Panc1 (cell line): ENCODE results near the gene KHNYN. TPM values are rescaled to one million over a fixed set of nuclear protein-coding genes. Genes with fewer than 3 reads are reported as not detected.

Experiments used
- ATAC-seq: fragments of 200-7000 bp; cut with Tn5 transposase; 2 replicates; pipeline ENCODE4 v1.9.1; 2020; ENCODE audit warnings: mild to moderate bottlenecking, moderate library complexity
- BruUV-seq: library from RNA; stranded (reverse); fragments of 400-500 nt; replicated peaks from 2 replicates; lab custom pipeline; 2021; lab: Mats Ljungman, UMichigan
- CTCF ChIA-PET: fragments of 300-600 bp; sonication (Branson Sonifier 250); formaldehyde crosslinking; loops from one replicate; lab custom pipeline; 2022; ENCODE audit warnings: antibody characterized with exemption; lab: Charles Lee
- POLR2A ChIA-PET: fragments of 300-600 bp; sonication (Branson Sonifier 250); formaldehyde crosslinking; loops from one replicate; lab custom pipeline; 2022; ENCODE audit warnings: antibody characterized with exemption; lab: Charles Lee
- DNase-seq: peaks from one replicate; pipeline ENCODE4 v3.0.0-alpha.2; 2010; ENCODE audit warnings: low read depth, low spot score
- H3K27ac ChIP-seq: 2 replicates; pipeline ENCODE4 v1.5.1; 2011; ENCODE audit warnings: mild to moderate bottlenecking, low read length, inconsistent platforms
- H3K27me3 ChIP-seq: fragments of 200-500 bp; sonication (Bioruptor generic); 2 replicates; pipeline ENCODE4 v1.6.0; 2014; ENCODE audit warnings: low read length, inconsistent platforms; ENCODE audit not compliant: control insufficient read depth, insufficient read depth
- H3K36me3 ChIP-seq: fragments of 200-500 bp; sonication (Bioruptor generic); 2 replicates; pipeline ENCODE4 v1.5.1; 2014; ENCODE audit warnings: inconsistent platforms, mild to moderate bottlenecking, low read length, moderate library complexity; ENCODE audit not compliant: control insufficient read depth, insufficient read depth
- H3K4me1 ChIP-seq: 2 replicates; pipeline ENCODE4 v1.5.1; 2011; ENCODE audit warnings: inconsistent platforms, mild to moderate bottlenecking, low read length, moderate library complexity; ENCODE audit not compliant: control insufficient read depth, insufficient read depth
- H3K4me3 ChIP-seq, 2 experiments: 2 replicates each; pipeline ENCODE4 v1.5.1; 2011 to 2012; ENCODE audit warnings: low read depth in 2 of 2, low read length in 2 of 2, mild to moderate bottlenecking in 2 of 2, inconsistent platforms in 1 of 2, moderate library complexity in 1 of 2
- H3K9me3 ChIP-seq: fragments of 200-500 bp; sonication (Bioruptor generic); 2 replicates; pipeline ENCODE4 v1.5.1; 2014; ENCODE audit warnings: low read depth, mild to moderate bottlenecking, inconsistent platforms, low read length, moderate library complexity; ENCODE audit not compliant: control insufficient read depth, insufficient read depth
- POLR2AphosphoS5 ChIP-seq: IDR thresholded peaks from 2 replicates; pipeline ENCODE4 v1.6.1; 2012; ENCODE audit warnings: mild to moderate bottlenecking, low read depth, low read length, moderate library complexity
- SIN3A ChIP-seq: IDR thresholded peaks from 2 replicates; pipeline ENCODE4 v1.6.1; 2012; ENCODE audit warnings: low read depth, mild to moderate bottlenecking, low read length, moderate library complexity, borderline replicate concordance; ENCODE audit not compliant: insufficient read depth
- TCF7L2 ChIP-seq: IDR thresholded peaks from 2 replicates; pipeline ENCODE4 v1.6.1; 2011; ENCODE audit warnings: mild to moderate bottlenecking, low read depth, low read length, inconsistent platforms
- in situ Hi-C: cut with HindIII; loops from 2 replicates; pipeline ENCODE4 v1.10.0; 2016; ENCODE audit warnings: low sequenced_read_pairs, low pct_unique_long_range_greater_than_20kb
- intact Hi-C: fragments of 100-400 bp; cut with micrococcal nuclease; formaldehyde crosslinking; loops from one replicate; pipeline ENCODE4 v1.10.0; 2022; ENCODE audit not compliant: unreplicated experiment
- total RNA-seq: library from RNA; stranded (reverse); gene quantifications from one replicate; pipeline ENCODE4 v1.2.1, GENCODE V29; 2021; ENCODE audit not compliant: unreplicated experiment
- TF ChIP-seq, protein P1 (sequence below), 2 experiments: IDR thresholded peaks; 2 replicates each; pipeline ENCODE4 v1.6.1; 2011 to 2012; ENCODE audit warnings: low read depth in 2 of 2, control low read depth in 1 of 2, low read length in 1 of 2, mild to moderate bottlenecking in 1 of 2, moderate library complexity in 1 of 2; ENCODE audit not compliant: insufficient read depth in 1 of 2
- TF ChIP-seq, protein P2 (sequence below): fragments of 450-650 bp; IDR thresholded peaks from 2 replicates; pipeline ENCODE4 v1.5.1; 2017; ENCODE audit warnings: mild to moderate bottlenecking

Gene KHNYN
- total RNA-seq, 1 experiment from 2014 or later = 37.6 TPM

DNA sequence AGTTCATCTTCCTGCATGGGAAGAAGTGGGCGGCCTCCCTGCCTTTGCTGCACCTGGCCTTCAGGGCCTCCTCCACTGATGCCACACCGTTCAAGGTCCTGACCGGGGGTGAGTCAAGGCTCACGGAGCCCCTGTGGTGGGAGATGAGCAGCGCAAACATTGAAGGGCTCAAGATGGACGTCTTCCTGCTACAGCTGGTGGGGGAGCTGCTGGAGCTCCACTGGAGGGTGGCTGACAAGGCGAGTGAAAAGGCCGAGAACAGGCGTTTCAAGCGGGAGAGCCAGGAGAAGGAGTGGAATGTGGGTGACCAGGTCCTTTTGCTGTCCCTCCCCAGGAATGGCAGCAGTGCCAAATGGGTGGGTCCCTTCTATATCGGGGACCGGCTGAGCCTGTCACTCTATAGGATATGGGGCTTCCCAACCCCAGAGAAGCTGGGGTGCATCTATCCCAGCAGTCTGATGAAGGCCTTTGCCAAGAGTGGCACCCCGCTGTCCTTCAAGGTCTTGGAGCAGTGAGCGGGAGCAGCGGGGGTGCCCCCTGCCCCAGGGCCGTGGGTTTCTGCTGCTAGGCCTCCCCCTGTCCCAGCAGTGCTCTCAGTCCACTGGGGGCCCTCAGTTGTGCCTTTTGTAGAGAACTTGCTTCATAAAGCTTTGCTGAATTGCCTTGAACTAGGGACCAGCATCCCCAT, 12.7 kb upstream of the KHNYN start:
- Histone ChIP-seq H3K27ac (no peak overlapping the region), H3K36me3 (no peaks in the 10 kb centered on the region), H3K9me3 (no peaks in the 10 kb centered on the region), H3K4me3 (no peak overlapping the region), H3K27me3 (no peaks in the 10 kb centered on the region), H3K4me1 (no peaks in the 10 kb centered on the region)
- intact Hi-C loops (no loop called here), in situ Hi-C loops (no loop called here)
- DNase-seq (no peak), ATAC-seq (no peak)
- POLR2A ChIA-PET = no interaction called here
- CTCF ChIA-PET = no interaction called here
- TF ChIP-seq TCF7L2 (no peak), POLR2AphosphoS5 (no peak), SIN3A (no peak)
- TF ChIP-seq, protein P1, sequence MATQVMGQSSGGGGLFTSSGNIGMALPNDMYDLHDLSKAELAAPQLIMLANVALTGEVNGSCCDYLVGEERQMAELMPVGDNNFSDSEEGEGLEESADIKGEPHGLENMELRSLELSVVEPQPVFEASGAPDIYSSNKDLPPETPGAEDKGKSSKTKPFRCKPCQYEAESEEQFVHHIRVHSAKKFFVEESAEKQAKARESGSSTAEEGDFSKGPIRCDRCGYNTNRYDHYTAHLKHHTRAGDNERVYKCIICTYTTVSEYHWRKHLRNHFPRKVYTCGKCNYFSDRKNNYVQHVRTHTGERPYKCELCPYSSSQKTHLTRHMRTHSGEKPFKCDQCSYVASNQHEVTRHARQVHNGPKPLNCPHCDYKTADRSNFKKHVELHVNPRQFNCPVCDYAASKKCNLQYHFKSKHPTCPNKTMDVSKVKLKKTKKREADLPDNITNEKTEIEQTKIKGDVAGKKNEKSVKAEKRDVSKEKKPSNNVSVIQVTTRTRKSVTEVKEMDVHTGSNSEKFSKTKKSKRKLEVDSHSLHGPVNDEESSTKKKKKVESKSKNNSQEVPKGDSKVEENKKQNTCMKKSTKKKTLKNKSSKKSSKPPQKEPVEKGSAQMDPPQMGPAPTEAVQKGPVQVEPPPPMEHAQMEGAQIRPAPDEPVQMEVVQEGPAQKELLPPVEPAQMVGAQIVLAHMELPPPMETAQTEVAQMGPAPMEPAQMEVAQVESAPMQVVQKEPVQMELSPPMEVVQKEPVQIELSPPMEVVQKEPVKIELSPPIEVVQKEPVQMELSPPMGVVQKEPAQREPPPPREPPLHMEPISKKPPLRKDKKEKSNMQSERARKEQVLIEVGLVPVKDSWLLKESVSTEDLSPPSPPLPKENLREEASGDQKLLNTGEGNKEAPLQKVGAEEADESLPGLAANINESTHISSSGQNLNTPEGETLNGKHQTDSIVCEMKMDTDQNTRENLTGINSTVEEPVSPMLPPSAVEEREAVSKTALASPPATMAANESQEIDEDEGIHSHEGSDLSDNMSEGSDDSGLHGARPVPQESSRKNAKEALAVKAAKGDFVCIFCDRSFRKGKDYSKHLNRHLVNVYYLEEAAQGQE (IDR thresholded peaks at IDR 0.05; ENCODE audit: insufficient read depth in 1 of 2, low read depth in 2 of 2, low read length in 1 of 2) = no peak
- TF ChIP-seq, protein P2, sequence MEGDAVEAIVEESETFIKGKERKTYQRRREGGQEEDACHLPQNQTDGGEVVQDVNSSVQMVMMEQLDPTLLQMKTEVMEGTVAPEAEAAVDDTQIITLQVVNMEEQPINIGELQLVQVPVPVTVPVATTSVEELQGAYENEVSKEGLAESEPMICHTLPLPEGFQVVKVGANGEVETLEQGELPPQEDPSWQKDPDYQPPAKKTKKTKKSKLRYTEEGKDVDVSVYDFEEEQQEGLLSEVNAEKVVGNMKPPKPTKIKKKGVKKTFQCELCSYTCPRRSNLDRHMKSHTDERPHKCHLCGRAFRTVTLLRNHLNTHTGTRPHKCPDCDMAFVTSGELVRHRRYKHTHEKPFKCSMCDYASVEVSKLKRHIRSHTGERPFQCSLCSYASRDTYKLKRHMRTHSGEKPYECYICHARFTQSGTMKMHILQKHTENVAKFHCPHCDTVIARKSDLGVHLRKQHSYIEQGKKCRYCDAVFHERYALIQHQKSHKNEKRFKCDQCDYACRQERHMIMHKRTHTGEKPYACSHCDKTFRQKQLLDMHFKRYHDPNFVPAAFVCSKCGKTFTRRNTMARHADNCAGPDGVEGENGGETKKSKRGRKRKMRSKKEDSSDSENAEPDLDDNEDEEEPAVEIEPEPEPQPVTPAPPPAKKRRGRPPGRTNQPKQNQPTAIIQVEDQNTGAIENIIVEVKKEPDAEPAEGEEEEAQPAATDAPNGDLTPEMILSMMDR = no peak
- BruUV-seq = no TSS peak

DNA sequence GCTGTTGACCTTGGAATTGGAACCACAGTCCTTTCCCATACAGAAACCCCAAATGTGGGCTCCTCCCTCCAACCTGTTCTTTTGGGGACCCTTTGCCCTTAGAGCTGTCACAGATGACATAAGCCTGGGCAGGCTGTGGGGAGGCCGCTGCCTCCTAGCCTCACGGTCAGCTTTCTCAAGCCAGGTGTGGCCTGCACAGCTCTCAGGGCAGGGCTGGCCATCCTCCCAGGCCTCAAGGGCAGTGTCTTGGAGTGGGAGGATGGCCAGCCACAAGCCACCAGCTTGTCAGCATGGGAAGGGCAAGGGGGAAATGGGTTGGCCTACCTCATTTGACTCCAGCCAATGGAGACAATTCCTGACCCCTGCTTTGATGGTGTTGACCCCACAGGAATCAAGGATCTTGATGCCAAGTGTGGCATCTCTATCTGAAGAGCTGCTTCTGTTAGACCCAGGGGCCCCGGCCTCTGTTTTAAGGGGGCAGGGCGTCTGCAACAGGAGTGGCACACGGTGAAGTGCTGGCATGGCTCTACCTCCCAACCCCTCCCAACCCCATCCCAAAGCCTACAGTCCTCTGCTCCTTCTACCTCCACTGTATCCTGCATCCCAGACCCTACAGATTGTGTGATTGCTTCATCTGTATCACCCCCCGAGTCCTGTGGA, 11.8 kb upstream of the KHNYN start:
- DNase-seq (no peak), ATAC-seq (no peak)
- H3K4me3 ChIP-seq = no peak overlapping the region
- BruUV-seq = no TSS peak
- H3K4me1 ChIP-seq = no peaks in the 10 kb centered on the region
- POLR2A ChIA-PET = no interaction called here
- TF ChIP-seq TCF7L2 (no peak), SIN3A (no peak), POLR2AphosphoS5 (no peak)
- TF ChIP-seq, protein P1 (IDR thresholded peaks at IDR 0.05; ENCODE audit: insufficient read depth in 1 of 2, low read depth in 2 of 2, low read length in 1 of 2) = no peak
- TF ChIP-seq, protein P2 = no peak
- no peaks in the 10 kb centered on the region for H3K27me3 ChIP-seq
- CTCF ChIA-PET = no interaction called here
- H3K36me3 ChIP-seq = no peaks in the 10 kb centered on the region
- H3K27ac ChIP-seq = no peak overlapping the region
- intact Hi-C loops = no loop called here
- H3K9me3 ChIP-seq = no peaks in the 10 kb centered on the region
- in situ Hi-C loops = no loop called here
